ENCODE results near the gene PSMG3. TPM values are rescaled to one million over a fixed set of nuclear protein-coding genes. Genes with fewer than 3 reads are reported as not detected.

Gene PSMG3
- total and polyA plus RNA-seq, 2 donors (not counting 3 experiments of a cell fraction or from before 2014, with no cell fraction given), result 25.5 to 49.7 TPM

GRCh38 chr7:1555813-1556543 lies 13.9 kb downstream of the PSMG3 start, which contains the start of gene TMEM184A:
Gene TMEM184A (minus strand): TSS chr7:1556205. CDS start chr7:1555484, 721 bp downstream.
- no peak for FAIRE-seq
- ChIA-PET POLR2A (interaction anchor here (0.6 kb wide), 1 partner anchor 105 kb away, joined by 6 read pairs; no protein-coding TSS in a partner anchor), CTCF (interaction anchor here (0.6 to 1.4 kb wide), 5 partner anchors 12 to 810 kb away, joined by 3 to 4 read pairs (median 3); no protein-coding TSS in a partner anchor)
- TF ChIP-seq, protein P1, sequence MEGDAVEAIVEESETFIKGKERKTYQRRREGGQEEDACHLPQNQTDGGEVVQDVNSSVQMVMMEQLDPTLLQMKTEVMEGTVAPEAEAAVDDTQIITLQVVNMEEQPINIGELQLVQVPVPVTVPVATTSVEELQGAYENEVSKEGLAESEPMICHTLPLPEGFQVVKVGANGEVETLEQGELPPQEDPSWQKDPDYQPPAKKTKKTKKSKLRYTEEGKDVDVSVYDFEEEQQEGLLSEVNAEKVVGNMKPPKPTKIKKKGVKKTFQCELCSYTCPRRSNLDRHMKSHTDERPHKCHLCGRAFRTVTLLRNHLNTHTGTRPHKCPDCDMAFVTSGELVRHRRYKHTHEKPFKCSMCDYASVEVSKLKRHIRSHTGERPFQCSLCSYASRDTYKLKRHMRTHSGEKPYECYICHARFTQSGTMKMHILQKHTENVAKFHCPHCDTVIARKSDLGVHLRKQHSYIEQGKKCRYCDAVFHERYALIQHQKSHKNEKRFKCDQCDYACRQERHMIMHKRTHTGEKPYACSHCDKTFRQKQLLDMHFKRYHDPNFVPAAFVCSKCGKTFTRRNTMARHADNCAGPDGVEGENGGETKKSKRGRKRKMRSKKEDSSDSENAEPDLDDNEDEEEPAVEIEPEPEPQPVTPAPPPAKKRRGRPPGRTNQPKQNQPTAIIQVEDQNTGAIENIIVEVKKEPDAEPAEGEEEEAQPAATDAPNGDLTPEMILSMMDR (IDR thresholded peaks at IDR 0.05; ENCODE audit: extremely low read depth in 1 of 2, insufficient read depth in 1 of 2, low read depth in 1 of 2, low read length in 2 of 2), result peak; percentile 16 to 38
- no peak for TF ChIP-seq POLR2A (IDR thresholded peaks at IDR 0.05; ENCODE audit: low read depth, low read length)
- Histone ChIP-seq H3K4me3 (replicated peaks in 1 of 3; ENCODE audit: insufficient read depth in 1 of 3, low read depth in 1 of 3, low read length in 3 of 3) (no peak within 1 kb of the TSS), H3K4me2 (ENCODE audit: insufficient read depth, low read length) (no peak within 1 kb of the TSS), H3K36me3 (ENCODE audit: control insufficient read depth in 2 of 2, extremely low read depth in 1 of 2, insufficient read depth in 2 of 2, low read length in 2 of 2) (no peaks in the 10 kb centered on the region), H3K9me1 (replicated peaks; ENCODE audit: control insufficient read depth, extremely low read depth, insufficient read depth, low read length) (no peaks in the 10 kb centered on the region), H3K9me3 (replicated peaks; ENCODE audit: control insufficient read depth, insufficient read depth, low read length) (no peaks in the 10 kb centered on the region), H3K27me3 (ENCODE audit: control insufficient read depth in 2 of 2, insufficient read depth in 2 of 2, low read length in 2 of 2) (no peaks in the 10 kb centered on the region), H4K20me1 (replicated peaks; ENCODE audit: control insufficient read depth, extremely low read depth, insufficient read depth, low read length) (no peaks in the 10 kb centered on the region), H3K4me1 (ENCODE audit: control insufficient read depth, extremely low read depth, insufficient read depth, low read length) (no peaks in the 10 kb centered on the region), H2AFZ (ENCODE audit: low read depth, low read length) (peak within 1 kb of the TSS; percentile 35), H3K79me2 (ENCODE audit: control insufficient read depth, insufficient read depth, low read length) (no peaks in the 10 kb centered on the region), H3K27ac (ENCODE audit: insufficient read depth, low read depth, low read length) (no peak within 1 kb of the TSS), H3K9ac (replicated peaks; ENCODE audit: extremely low read depth, insufficient read depth, low read length) (no peak within 1 kb of the TSS)
- intact Hi-C loops (cut with micrococcal nuclease) (loop anchor here (1.0 kb wide), 1 partner anchor 30 kb away; no protein-coding TSS in a partner anchor), dilution Hi-C loops (cut with MboI; ENCODE audit: extremely low pct_ligation_motif_present, low sequenced_read_pairs) (no loop called here)
- BruUV-seq (replicated peaks), result no TSS peak
- DNase-seq (ENCODE audit: low read depth, low spot score), result no peak
